PC-9 (cell line): ENCODE measurements around the gene KRTAP9-9.

ENCODE experiments used
- CTCF ChIP-seq: fragments of 200-600 bp; sonication (generic); conservative IDR thresholded peaks from 2 replicates; pipeline ENCODE4 v1.6.1; 2017; ENCODE audit warnings: mixed run types, antibody characterized with exemption, mild to moderate bottlenecking, moderate library complexity
- EZH2 ChIP-seq: fragments of 200-600 bp; sonication (generic); IDR thresholded peaks from 2 replicates; pipeline ENCODE4 v1.8.0; 2017; ENCODE audit warnings: antibody characterized with exemption, low read depth

GRCh38 chr17:41215681-41216080 is 39.5 kb upstream of the KRTAP9-9 start:
- TF ChIP-seq CTCF = no peak
- TF ChIP-seq EZH2 = no peak
